Measurements from ENCODE around the gene NATD1. TPM values are rescaled to one million over a fixed set of nuclear protein-coding genes. Genes with fewer than 3 reads are reported as not detected.

NATD1 gene
- total and polyA plus RNA-seq, 2 of the 8 experiments (the other 6 are each of a cell fraction or from before 2014, with no cell fraction given): 5.4 to 8.4 TPM

- TF ChIP-seq USF2 (IDR thresholded peaks at IDR 0.05; ENCODE audit: low read length) (no peak), POLR2AphosphoS5 (IDR thresholded peaks at IDR 0.05; ENCODE audit: low read depth, low read length) (no peak), TAF7 (optimal IDR thresholded peaks at IDR 0.05; ENCODE audit: borderline replicate concordance, low read depth, low read length) (no peak), ATF3 (IDR thresholded peaks at IDR 0.05; ENCODE audit: insufficient read depth, low read depth, low read length) (no peak), ASH2L (IDR thresholded peaks at IDR 0.05; ENCODE audit: low read length) (no peak), NANOG (IDR thresholded peaks at IDR 0.05; ENCODE audit: insufficient read depth, low read depth, low read length, poor library complexity, severe bottlenecking) (no peak)
These were observed 39.9 kb upstream of the NATD1 start (continued) for GRCh38 chr17:21292867-21293830.
